GM18498 (cell line): ENCODE measurements around the gene PLAC1.

ENCODE experiments used
- ATAC-seq: cut with Tn5 transposase; IDR thresholded peaks from one replicate; pipeline ENCODE4 v1.9.1; 2021; ENCODE audit warnings: mild to moderate bottlenecking, moderate library complexity; ENCODE audit not compliant: unreplicated experiment

Gene PLAC1

GRCh38 chrX:134671294-134671693, 13.0 kb upstream of the PLAC1 start:
- ATAC-seq: no peak

DNA sequence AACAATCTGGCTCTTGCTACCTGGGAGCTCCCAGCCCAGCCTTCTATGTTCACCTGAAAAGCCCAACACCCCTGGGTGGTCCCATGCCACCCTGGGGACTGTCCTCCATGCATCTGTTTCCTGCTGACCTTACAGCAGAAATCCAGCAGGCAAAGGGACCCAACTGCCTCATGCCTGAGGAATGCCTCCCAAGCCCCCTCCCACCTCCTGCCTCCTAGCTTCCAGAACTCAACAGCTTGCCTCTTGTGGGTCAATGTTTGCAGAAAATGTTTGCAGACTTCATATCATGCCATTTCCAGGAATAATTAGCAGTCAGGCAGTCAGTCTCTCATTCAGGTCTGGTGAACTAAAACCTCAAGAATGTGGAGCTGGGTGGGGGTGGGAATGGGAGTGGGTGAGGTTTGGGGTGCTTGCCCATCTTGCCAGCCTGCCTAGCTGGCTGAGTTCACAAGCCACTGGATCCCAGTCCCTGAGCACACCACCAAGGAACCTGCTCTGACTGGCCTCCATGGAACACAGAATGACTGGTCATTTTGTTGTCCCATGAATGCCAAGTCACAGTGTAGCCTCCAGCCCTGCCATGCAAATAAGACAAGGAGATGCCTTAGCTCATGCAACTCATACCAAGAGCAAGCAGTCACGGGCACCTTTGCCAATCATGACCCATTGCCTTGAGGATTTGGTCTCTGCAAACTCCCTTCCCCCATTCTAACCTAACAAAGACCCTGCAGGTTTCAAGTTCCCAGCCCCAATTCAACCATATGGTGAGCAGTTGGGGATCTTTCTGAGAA, 12.1 kb upstream of the PLAC1 start:
- no peak for ATAC-seq

- no peak for ATAC-seq
Measured at GRCh38 chrX:134669378-134670098, 11.3 kb upstream of the PLAC1 start.

DNA sequence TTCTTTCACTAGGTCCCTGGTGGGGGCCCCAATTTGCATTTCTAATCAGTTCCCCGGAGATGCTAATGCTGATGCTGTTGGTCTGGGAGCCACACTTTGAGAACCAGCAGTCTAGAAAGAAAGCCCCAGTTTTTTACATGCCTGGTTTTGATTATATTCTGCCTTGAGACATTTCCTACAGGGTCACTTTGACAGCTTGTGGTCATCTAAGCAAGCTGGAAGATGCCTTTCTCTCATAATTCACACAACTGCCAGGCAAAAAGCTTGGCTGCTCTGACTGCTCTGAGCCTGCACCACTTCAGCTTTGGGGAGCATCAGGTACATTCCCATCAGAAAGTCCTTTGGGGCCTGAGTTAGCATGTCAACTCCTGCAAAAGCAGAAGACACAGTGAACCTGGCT, 5.9 kb upstream of the PLAC1 start:
- ATAC-seq: no peak

DNA sequence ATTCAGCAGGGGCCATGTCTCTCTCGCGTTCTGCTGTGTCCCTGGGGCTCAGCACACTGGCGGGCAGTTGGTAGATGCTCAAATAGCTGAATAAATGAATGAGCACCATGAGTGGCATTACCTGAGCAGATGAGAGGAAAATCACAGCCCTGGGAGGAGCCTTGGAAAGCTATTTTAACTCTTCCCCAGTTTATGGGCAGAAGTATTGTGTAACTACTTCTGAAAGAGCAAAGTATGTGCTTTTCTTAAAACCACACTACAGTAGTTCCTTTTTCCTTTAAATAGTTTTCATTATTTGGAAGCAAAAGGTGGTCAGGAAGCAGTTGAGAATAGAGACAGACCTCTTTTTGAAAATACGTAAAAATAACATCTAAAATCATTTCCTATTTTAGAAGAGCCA, 3.0 kb upstream of the PLAC1 start:
- ATAC-seq: no peak

- no peak for ATAC-seq
Measured at GRCh38 chrX:134660627-134661026, 2.4 kb upstream of the PLAC1 start.

DNA sequence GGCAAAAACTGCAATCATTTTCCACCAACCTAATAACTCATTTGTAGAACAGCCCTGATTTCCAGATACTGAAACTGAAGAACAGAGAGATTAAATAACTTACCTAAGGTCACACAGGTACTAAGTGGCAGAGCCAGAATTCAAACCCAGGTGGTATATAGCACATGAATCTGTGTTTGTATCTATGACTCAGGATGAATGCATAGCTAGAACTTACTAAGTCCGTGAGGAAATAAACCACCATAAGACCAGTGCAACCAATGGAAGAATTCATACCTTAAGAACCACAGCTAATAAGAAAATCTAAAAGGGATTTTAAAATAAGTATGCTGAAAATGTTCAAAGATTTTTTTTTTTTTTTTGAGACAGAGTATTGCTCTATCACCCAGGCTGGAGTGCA, 1.5 kb upstream of the PLAC1 start:
- ATAC-seq: no peak

GRCh38 chrX:134658760-134659023, 421 bp upstream of the PLAC1 start:
- ATAC-seq: no peak

- ATAC-seq: no peak
Measured at GRCh38 chrX:134654398-134655012, 3.8 kb downstream of the PLAC1 start.

DNA sequence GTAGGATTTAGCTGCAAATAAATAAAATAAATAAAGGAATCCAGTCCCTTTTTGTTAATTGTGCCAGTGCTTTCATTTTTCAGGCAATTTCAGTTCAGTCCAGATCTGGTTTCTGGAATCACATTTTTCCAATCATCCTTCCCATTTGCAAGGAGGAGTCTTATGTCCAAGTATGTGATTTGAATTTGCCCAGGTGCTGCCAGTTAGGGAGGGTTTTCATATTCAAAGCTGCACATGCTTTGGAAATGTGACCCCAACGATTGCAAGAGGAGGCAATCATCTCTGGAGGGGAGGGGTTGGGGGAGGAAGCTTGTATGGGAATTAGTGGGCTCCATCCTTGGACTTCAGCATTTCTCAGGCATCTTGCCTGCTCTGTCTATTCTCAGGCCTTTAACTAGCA, 4.4 kb downstream of the PLAC1 start:
- no peak for ATAC-seq

GRCh38 chrX:134650701-134651100, 7.6 kb downstream of the PLAC1 start:
- ATAC-seq: no peak

GRCh38 chrX:134649770-134650169, 8.5 kb downstream of the PLAC1 start:
- ATAC-seq: no peak

DNA sequence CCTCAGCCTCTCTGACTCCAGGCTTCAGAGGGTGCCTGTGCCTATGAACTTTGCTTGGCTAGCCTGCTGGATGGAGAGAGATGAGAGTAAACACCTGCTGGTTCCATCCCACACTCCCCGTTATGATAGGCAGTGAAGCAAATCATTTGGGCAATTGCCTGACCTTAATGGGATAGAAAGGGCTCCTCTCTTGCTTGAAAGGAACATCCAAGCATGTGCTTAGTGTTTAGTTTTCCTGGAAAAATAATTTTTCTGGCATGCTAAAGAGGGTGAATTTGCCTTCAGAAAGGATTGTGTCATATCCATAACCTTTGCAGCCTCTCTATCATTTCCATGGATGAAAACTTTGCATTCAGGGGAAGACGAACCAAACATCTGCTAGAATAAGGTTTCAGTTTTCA, 10.8 kb downstream of the PLAC1 start:
- ATAC-seq: no peak

- no peak for ATAC-seq
Measured at GRCh38 chrX:134646691-134647090, 11.6 kb downstream of the PLAC1 start.

- ATAC-seq: no peak
Measured at GRCh38 chrX:134645936-134646543, 12.2 kb downstream of the PLAC1 start.

- no peak for ATAC-seq
Measured at GRCh38 chrX:134642386-134642785, 15.9 kb downstream of the PLAC1 start.

- no peak for ATAC-seq
Measured at GRCh38 chrX:134641346-134641745, 16.9 kb downstream of the PLAC1 start.

DNA sequence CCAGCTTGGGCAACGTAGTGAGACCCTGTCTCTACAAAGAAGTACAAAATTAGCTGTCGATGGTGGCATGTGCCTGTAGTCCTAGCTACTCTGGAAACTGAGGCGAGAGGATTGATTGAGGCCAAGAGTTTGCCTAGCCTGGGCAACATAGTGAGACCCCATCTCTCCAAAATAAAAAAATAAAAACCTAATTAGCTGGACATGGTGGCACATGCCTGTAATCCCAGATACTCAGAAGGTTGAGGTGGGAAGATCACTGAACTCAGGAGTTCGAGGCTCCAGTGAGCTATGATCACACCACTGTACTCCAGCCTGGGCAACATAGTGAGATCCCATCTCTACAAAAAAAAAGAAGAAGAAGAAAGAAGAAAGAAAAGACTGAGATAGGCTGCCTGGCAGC, 17.4 kb downstream of the PLAC1 start:
- ATAC-seq: no peak

- ATAC-seq: no peak
Measured at GRCh38 chrX:134636851-134637250, 21.4 kb downstream of the PLAC1 start.

DNA sequence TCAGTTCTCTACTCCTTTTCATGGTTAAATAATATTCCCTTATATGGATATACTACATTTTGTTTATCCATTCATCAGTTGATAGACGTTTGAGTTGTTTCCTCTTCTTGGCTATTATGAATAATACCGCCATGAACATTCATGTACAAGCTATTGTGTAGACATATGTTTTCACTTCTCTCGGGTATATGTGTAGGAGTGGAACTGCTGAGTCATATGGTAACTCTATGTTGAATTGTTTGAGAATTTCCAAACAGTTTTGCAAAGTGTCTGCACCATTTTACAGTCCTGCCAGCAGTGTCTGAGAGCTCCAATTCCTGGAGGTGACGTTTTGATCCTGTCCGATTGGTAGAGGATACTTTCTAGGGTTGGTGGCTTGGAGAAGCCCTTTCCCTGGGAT, 23.6 kb downstream of the PLAC1 start:
- ATAC-seq: peak; percentile 50

DNA sequence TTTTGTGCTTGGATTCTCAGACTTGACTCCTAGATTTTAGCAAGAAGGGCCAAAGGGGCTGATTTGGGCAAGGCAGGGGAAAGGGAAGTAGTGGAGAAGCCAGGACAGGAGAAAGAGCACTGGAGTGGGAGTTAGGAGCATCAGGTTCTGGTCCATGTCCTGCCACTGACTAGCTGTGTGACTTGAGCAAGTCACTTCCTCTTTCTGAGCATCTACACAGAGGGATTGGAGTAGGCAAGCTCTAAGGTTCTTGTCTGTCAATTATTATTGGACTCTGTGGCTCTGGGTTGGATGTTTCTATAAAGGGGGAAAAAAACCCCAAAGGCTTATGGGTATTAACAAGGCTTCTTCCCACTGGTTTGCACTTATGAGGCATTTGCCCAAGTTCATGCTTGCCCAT, 24.4 kb downstream of the PLAC1 start:
- ATAC-seq: no peak

DNA sequence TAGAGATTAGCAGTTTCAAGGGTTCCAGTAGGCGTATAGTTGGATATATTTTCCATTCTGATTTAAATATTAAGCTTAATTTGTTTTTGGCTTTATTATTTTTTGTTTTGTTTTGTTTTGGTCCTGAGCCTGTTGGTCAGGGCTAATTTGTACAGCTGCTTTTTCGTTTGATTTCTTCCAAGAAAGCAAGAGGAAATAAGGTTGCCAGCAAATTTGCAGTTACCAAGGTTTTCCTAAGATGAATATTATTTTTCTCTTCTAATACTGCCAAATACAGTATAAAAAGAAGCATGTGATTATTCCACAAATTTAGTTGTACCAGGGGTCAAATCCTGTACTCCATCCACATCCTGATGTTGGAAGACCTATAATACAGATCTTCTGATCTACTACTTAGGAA, 24.9 kb downstream of the PLAC1 start:
- ATAC-seq: no peak
